ENCODE results near the gene CCDC107. TPM values are rescaled to one million over a fixed set of nuclear protein-coding genes. Genes with fewer than 3 reads are reported as not detected.

CCDC107 gene
- total and polyA plus RNA-seq, 2 of the 13 experiments (the other 11 are each of a cell fraction or from before 2014, with no cell fraction given): 7.1 to 15.2 TPM

DNA sequence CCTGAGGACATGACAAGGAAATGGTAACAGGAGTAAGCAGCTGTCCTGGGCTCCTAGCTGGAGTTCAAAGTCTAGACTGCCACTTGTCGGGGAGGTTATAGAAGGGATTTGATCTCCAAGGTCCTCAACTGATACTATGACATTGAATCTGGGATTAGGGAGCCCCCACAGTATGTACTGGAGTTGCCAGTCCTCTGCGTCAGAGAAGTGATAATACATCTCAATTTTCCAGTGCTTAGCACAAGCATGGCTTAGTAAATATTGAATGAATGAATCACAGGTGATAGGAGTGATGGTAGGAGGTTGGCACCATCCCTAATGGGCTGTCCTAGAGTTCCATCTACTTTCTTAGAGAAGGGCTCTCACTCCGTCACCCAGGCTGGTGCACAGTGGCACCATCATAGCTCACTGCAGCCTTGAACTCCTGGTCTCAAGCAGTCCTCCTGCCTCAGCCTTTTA is 37.9 kb downstream of the CCDC107 start:
- no peak for TF ChIP-seq TBL1XR1 (IDR thresholded peaks at IDR 0.05; ENCODE audit: borderline replicate concordance, low read length, partially characterized antibody)
- no peak for TF ChIP-seq ZNF451 (CRISPR knock-in tag; IDR thresholded peaks at IDR 0.05)
- 0 out of 2 replicates have a peak, but pooled peaks have one; percentile 17 for TF ChIP-seq FOSL2 (CRISPR knock-in tag; IDR thresholded peaks at IDR 0.05)
- no peak for TF ChIP-seq HOXA9 (CRISPR knock-in tag; IDR thresholded peaks at IDR 0.05; ENCODE audit: borderline replicate concordance)
- TF ChIP-seq HHEX (CRISPR knock-in tag; IDR thresholded peaks at IDR 0.05): no peak
- TF ChIP-seq, protein P1, sequence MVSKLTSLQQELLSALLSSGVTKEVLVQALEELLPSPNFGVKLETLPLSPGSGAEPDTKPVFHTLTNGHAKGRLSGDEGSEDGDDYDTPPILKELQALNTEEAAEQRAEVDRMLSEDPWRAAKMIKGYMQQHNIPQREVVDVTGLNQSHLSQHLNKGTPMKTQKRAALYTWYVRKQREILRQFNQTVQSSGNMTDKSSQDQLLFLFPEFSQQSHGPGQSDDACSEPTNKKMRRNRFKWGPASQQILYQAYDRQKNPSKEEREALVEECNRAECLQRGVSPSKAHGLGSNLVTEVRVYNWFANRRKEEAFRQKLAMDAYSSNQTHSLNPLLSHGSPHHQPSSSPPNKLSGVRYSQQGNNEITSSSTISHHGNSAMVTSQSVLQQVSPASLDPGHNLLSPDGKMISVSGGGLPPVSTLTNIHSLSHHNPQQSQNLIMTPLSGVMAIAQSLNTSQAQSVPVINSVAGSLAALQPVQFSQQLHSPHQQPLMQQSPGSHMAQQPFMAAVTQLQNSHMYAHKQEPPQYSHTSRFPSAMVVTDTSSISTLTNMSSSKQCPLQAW (CRISPR knock-in tag; IDR thresholded peaks at IDR 0.05): 0 out of 2 replicates have a peak, but pooled peaks have one; percentile 30
- H3K36me3 ChIP-seq (replicated peaks in 1 of 2; ENCODE audit: control insufficient read depth in 1 of 2, insufficient read depth in 2 of 2, low read length in 2 of 2): peaks cover 23 to 43% of the 10 kb centered on the region in 2 experiments; a peak in 4 of 5 replicates
- H3K9ac ChIP-seq (ENCODE audit: insufficient read depth, low read depth, low read length): no peak overlapping the region
- no peak overlapping the region for H3K27ac ChIP-seq (ENCODE audit: extremely low read length, insufficient read depth, low read length)
- 72% methylated on average over 3 of the region's 3 CpGs for WGBS (ENCODE audit: low lambda C conversion rate)
- FAIRE-seq: peak; percentile 37
- in situ Hi-C loops (cut with HindIII; ENCODE audit: extremely low pct_ligation_motif_present, low pct_unique_long_range_greater_than_20kb): loop anchor here (5.0 kb wide), 1 partner anchor 34 kb away; no protein-coding TSS in a partner anchor
- no peaks in the 10 kb centered on the region for H3K27me3 ChIP-seq (ENCODE audit: control insufficient read depth in 1 of 2, insufficient read depth in 2 of 2, low read length in 2 of 2)
- intact Hi-C loops (cut with micrococcal nuclease; ENCODE audit: unreplicated experiment): loop anchor here (2.0 to 10.0 kb wide), 2 partner anchors 35 to 51 kb away; no protein-coding TSS in a partner anchor
- H4K20me1 ChIP-seq (ENCODE audit: insufficient read depth, low read length): no peaks in the 10 kb centered on the region
- DNase-seq (ENCODE audit: low spot score): no peak
- no TSS peak for BruUV-seq (replicated peaks)
- no peak overlapping the region for H3K4me3 ChIP-seq (replicated peaks in 1 of 3; ENCODE audit: insufficient read depth in 1 of 3, low read depth in 2 of 3, low read length in 3 of 3)
- H3K9me3 ChIP-seq (ENCODE audit: low read length): no peaks in the 10 kb centered on the region
- H2AFZ ChIP-seq (ENCODE audit: low read length): no peak overlapping the region
- H3K79me2 ChIP-seq (ENCODE audit: insufficient read depth, low read length): no peaks in the 10 kb centered on the region
- CTCF ChIA-PET (ENCODE audit: low intra/inter-chr PET ratio, low total read pairs): interaction anchor here (1.5 kb wide), 2 partner anchors 31 to 38 kb away, joined by 5 to 9 read pairs; partner anchors contain the start of genes ARHGEF39, CCDC107 and RMRP
- POLR2A ChIA-PET: interaction anchor here (0.6 to 2.3 kb wide), 11 partner anchors 8 to 61 kb away, joined by 3 to 12 read pairs (median 8); partner anchors contain the start of genes ARHGEF39, CA9, CCDC107 and CREB3
- no peak overlapping the region for H3K4me2 ChIP-seq (ENCODE audit: low read depth, low read length)
- H3K4me1 ChIP-seq (ENCODE audit: insufficient read depth, low read length): peaks cover 26% of the 10 kb centered on the region
- no peak; the same call in 2 of the 3 replicates for ATAC-seq
